Metanephros (tissue), 1 donor: ENCODE measurements around the gene SVBP. TPM values are rescaled to one million over a fixed set of nuclear protein-coding genes. Genes with fewer than 3 reads are reported as not detected.

ENCODE experiments used
- total RNA-seq: library from RNA; depleted of rRNA; stranded (reverse); fragments of >200 nt; gene quantifications from one replicate; pipeline ENCODE4 v1.2.3, GENCODE V29; 2014

Gene SVBP
- total RNA-seq: 19.0 TPM

GRCh38 chr1:42816585-42817439 is at the start of gene SVBP, which contains the start of gene ERMAP:
SVBP (minus strand) TSS chr1:42817397; CDS start chr1:42816544, 853 bp downstream.
ERMAP (plus strand) TSS chr1:42817122; CDS start chr1:42830449, 13,327 bp downstream.

GRCh38 chr1:42846257-42847110 is 29.3 kb upstream of the SVBP start, which contains the start of gene ZNF691:
ZNF691 (plus strand) TSS chr1:42846613; CDS start chr1:42849659, 3,046 bp downstream.

GRCh38 chr1:42784946-42785693 is 32.1 kb downstream of the SVBP start, which contains the start of gene TMEM269:
TMEM269 (plus strand) TSS chr1:42784991; CDS start chr1:42789894, 4,903 bp downstream.

GRCh38 chr1:42766741-42767509 is 50.3 kb downstream of the SVBP start, which contains the start of the genes C1orf50 and P3H1:
C1orf50 (plus strand) TSS chr1:42767249; CDS start chr1:42767312, 63 bp downstream.
P3H1 (minus strand) TSS chr1:42767028; CDS start chr1:42766971, 57 bp downstream.

Other genes with a start within 250 kb of the SVBP start
- gene PPIH, start 159.0 kb downstream of the SVBP start, total RNA-seq: 25.9 TPM
- 289 TPM for gene YBX1, start 135.0 kb downstream of the SVBP start, total RNA-seq
- gene CLDN19, start 77.2 kb downstream of the SVBP start, total RNA-seq: 93.1 TPM
- gene P3H1, start 50.4 kb downstream of the SVBP start, total RNA-seq: 49.4 TPM
- 3.7 TPM for gene C1orf50, start 50.1 kb downstream of the SVBP start, total RNA-seq
- 0.47 TPM for gene TMEM269, start 32.4 kb downstream of the SVBP start, total RNA-seq
- gene ERMAP, start 275 bp downstream of the SVBP start, total RNA-seq: 14.5 TPM
- 14.1 TPM for gene ZNF691, start 29.2 kb upstream of the SVBP start, total RNA-seq
- 274 TPM for gene SLC2A1, start 141.5 kb upstream of the SVBP start, total RNA-seq